PFSK-1 (cell line): ENCODE measurements around the gene FAF2.

ENCODE experiments used
- FOXP2 ChIP-seq: optimal IDR thresholded peaks from 2 replicates; pipeline ENCODE3; 2011; ENCODE audit warnings: borderline replicate concordance, control low read depth, inconsistent platforms; ENCODE audit not compliant: insufficient read depth; ENCODE audit errors: extremely low read length, extremely low read depth
- POLR2AphosphoS5 ChIP-seq: IDR thresholded peaks from 2 replicates; pipeline ENCODE4 v1.6.1; 2012; ENCODE audit warnings: low read depth, mild to moderate bottlenecking, control low read depth, low read length, moderate library complexity
- TAF1 ChIP-seq: IDR thresholded peaks from 2 replicates; pipeline ENCODE4 v1.6.1; 2012; ENCODE audit warnings: low read length, control low read depth, borderline replicate concordance; ENCODE audit not compliant: insufficient read depth
- TF ChIP-seq, protein P1 (sequence below), 2 experiments: IDR thresholded peaks; 2 replicates each; pipeline versions ENCODE4 v1.6.1 to v1.8.0; 2011 to 2012; ENCODE audit warnings: low read depth in 2 of 2, low read length in 2 of 2, control low read depth in 1 of 2, inconsistent platforms in 1 of 2, mild to moderate bottlenecking in 1 of 2, moderate library complexity in 1 of 2; ENCODE audit not compliant: insufficient read depth in 1 of 2

DNA sequence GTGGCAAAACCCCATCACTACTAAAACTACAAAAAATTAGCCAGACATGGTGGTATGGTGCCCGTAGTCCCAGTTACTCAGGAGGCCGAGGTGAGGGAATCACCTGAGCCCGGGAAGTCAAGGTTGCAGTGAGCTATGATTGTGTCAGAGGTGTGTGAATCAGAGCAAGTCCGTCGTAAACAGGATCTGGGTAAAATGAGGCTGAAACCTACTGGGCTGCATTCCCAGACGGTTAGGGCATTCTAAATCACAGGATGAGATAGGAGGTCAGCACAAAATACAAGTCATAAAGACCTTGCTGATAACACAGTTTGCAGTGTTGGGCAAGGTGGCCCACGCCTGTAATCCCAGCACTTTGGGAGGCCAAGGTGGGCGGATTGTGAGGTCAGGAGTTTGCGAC is 29.9 kb upstream of the FAF2 start:
- TF ChIP-seq TAF1 (no peak), POLR2AphosphoS5 (no peak), FOXP2 (no peak)
- TF ChIP-seq, protein P1, sequence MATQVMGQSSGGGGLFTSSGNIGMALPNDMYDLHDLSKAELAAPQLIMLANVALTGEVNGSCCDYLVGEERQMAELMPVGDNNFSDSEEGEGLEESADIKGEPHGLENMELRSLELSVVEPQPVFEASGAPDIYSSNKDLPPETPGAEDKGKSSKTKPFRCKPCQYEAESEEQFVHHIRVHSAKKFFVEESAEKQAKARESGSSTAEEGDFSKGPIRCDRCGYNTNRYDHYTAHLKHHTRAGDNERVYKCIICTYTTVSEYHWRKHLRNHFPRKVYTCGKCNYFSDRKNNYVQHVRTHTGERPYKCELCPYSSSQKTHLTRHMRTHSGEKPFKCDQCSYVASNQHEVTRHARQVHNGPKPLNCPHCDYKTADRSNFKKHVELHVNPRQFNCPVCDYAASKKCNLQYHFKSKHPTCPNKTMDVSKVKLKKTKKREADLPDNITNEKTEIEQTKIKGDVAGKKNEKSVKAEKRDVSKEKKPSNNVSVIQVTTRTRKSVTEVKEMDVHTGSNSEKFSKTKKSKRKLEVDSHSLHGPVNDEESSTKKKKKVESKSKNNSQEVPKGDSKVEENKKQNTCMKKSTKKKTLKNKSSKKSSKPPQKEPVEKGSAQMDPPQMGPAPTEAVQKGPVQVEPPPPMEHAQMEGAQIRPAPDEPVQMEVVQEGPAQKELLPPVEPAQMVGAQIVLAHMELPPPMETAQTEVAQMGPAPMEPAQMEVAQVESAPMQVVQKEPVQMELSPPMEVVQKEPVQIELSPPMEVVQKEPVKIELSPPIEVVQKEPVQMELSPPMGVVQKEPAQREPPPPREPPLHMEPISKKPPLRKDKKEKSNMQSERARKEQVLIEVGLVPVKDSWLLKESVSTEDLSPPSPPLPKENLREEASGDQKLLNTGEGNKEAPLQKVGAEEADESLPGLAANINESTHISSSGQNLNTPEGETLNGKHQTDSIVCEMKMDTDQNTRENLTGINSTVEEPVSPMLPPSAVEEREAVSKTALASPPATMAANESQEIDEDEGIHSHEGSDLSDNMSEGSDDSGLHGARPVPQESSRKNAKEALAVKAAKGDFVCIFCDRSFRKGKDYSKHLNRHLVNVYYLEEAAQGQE (IDR thresholded peaks at IDR 0.05; ENCODE audit: insufficient read depth in 1 of 2, low read depth in 2 of 2, low read length in 2 of 2) = no peak
